Measurements from ENCODE around the gene SLC32A1. TPM values are rescaled to one million over a fixed set of nuclear protein-coding genes. Genes with fewer than 3 reads are reported as not detected.

SLC32A1 gene
- total and polyA plus RNA-seq, 2 of the 4 experiments (the other 2 are of a cell fraction) = not detected

DNA sequence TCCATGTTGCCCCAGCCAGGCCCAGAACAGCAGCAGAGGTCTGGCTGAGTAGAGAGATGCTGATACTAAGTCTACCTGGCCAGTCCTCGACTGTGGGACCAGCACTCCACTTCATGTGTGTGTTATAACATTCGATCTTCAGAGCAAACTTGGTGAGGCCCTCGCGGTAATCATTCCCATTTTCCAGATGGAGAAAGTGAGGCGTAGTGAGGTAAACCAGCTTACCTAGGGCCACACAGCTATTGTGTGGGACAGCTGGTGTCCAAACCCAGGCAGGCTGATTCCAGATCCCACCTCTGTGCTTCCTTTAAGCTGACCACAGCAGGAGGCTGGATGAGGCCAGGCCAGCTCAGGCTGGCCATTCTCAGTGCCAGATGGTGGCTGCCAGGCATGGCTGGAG, 47.7 kb upstream of the SLC32A1 start:
- no peaks in the 10 kb centered on the region for H3K36me3 ChIP-seq (ENCODE audit: control insufficient read depth, insufficient read depth, low read length)
- TF ChIP-seq, protein P1, sequence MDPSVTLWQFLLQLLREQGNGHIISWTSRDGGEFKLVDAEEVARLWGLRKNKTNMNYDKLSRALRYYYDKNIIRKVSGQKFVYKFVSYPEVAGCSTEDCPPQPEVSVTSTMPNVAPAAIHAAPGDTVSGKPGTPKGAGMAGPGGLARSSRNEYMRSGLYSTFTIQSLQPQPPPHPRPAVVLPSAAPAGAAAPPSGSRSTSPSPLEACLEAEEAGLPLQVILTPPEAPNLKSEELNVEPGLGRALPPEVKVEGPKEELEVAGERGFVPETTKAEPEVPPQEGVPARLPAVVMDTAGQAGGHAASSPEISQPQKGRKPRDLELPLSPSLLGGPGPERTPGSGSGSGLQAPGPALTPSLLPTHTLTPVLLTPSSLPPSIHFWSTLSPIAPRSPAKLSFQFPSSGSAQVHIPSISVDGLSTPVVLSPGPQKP (IDR thresholded peaks at IDR 0.05; ENCODE audit: borderline replicate concordance, low read depth, low read length) = no peak
- no peak for TF ChIP-seq RFX5 (IDR thresholded peaks at IDR 0.05; ENCODE audit: low read depth, low read length)
- TF ChIP-seq CHD1 (IDR thresholded peaks at IDR 0.05; ENCODE audit: low read depth, low read length) = no peak
- TF ChIP-seq POLR2A (IDR thresholded peaks at IDR 0.05; ENCODE audit: low read depth, low read length) = no peak
- no peak for TF ChIP-seq FOS (IDR thresholded peaks at IDR 0.05; ENCODE audit: low read depth, low read length)
- no peak overlapping the region for H2BK120ac ChIP-seq (ENCODE audit: low read depth, low read length)
- no peak overlapping the region for H2BK20ac ChIP-seq (ENCODE audit: low read depth, low read length)
- no peak overlapping the region for H4K8ac ChIP-seq (ENCODE audit: low read depth in 2 of 2, low read length in 2 of 2)
- in situ Hi-C loops (cut with MboI; ENCODE audit: low sequenced_read_pairs) = no loop called here
- no peak overlapping the region for H3K27ac ChIP-seq (ENCODE audit: insufficient read depth, low read length)
- H3K4ac ChIP-seq (ENCODE audit: low read depth, low read length) = no peak overlapping the region
- DNase-seq (no peak), ATAC-seq (ENCODE audit: low read depth) (no peak)
- H3K18ac ChIP-seq (ENCODE audit: low read depth, low read length) = no peak overlapping the region
- H2BK5ac ChIP-seq (ENCODE audit: low read depth, low read length, poor library complexity, severe bottlenecking) = no peak overlapping the region
- H3K23ac ChIP-seq (ENCODE audit: low read depth, low read length) = no peak overlapping the region
- intact Hi-C loops (cut with micrococcal nuclease) = no loop called here
- no peak overlapping the region for H2AK9ac ChIP-seq (replicated peaks; ENCODE audit: low read depth, low read length, poor library complexity)
- H3K4me3 ChIP-seq (ENCODE audit: insufficient read depth, low read depth, low read length) = no peak overlapping the region
- no peak overlapping the region for H3K56ac ChIP-seq (ENCODE audit: extremely low read depth, insufficient read depth, low read length)
- peaks cover 3% of the 10 kb centered on the region; the same call in 1 of the 2 replicates for H3K27me3 ChIP-seq (ENCODE audit: control insufficient read depth, insufficient read depth, low read length)
- no peaks in the 10 kb centered on the region for H3K79me1 ChIP-seq (ENCODE audit: low read depth in 1 of 2, low read length in 2 of 2)
- dilution Hi-C loops (cut with HindIII; ENCODE audit: low sequenced_read_pairs, unreplicated experiment) = no loop called here
- no peaks in the 10 kb centered on the region for H3K4me1 ChIP-seq (ENCODE audit: control insufficient read depth, insufficient read depth, low read length)
- no peaks in the 10 kb centered on the region; the same call in 1 of the 2 replicates for H4K20me1 ChIP-seq (ENCODE audit: insufficient read depth, low read length)
- no peak overlapping the region for H2AFZ ChIP-seq (replicated peaks; ENCODE audit: low read length, poor library complexity)
- H2BK15ac ChIP-seq (ENCODE audit: low read depth, low read length) = no peak overlapping the region
- H3K4me2 ChIP-seq (ENCODE audit: low read depth, low read length) = no peak overlapping the region
- no peak overlapping the region for H3K9ac ChIP-seq (ENCODE audit: low read depth, low read length)
- H3K9me3 ChIP-seq (ENCODE audit: control insufficient read depth, insufficient read depth, low read length) = no peaks in the 10 kb centered on the region
- H4K5ac ChIP-seq (ENCODE audit: low read depth, low read length) = no peak overlapping the region
- BruUV-seq (replicated peaks) = no TSS peak
- ChIA-PET POLR2A (ENCODE audit: unreplicated experiment) (no interaction called here), CTCF (no interaction called here)
- H3K9me1 ChIP-seq (ENCODE audit: insufficient read depth, low read length) = peaks cover 4% of the 10 kb centered on the region; the same call in 1 of the 2 replicates
- WGBS, 2 experiments (ENCODE audit: extremely low coverage in 2 of 2, insufficient read length in 1 of 2) = no CpG with 5 or more reads among the region's 5 CpGs
- no peak overlapping the region for H3K14ac ChIP-seq (replicated peaks; ENCODE audit: low read depth, low read length)
- no peak overlapping the region for H4K91ac ChIP-seq (ENCODE audit: insufficient read depth, low read depth, low read length)
- H2AK5ac ChIP-seq (ENCODE audit: low read depth, low read length) = no peak overlapping the region

Data from IMR-90 (cell line).